HG03060 (cell line): Measurements from ENCODE around the gene MYG1.

ENCODE experiments used
- ATAC-seq: cut with Tn5 transposase; IDR thresholded peaks from one replicate; pipeline ENCODE4 v1.9.1; 2021; ENCODE audit warnings: low read depth, moderate number of reproducible peaks; ENCODE audit not compliant: unreplicated experiment

Gene MYG1

DNA sequence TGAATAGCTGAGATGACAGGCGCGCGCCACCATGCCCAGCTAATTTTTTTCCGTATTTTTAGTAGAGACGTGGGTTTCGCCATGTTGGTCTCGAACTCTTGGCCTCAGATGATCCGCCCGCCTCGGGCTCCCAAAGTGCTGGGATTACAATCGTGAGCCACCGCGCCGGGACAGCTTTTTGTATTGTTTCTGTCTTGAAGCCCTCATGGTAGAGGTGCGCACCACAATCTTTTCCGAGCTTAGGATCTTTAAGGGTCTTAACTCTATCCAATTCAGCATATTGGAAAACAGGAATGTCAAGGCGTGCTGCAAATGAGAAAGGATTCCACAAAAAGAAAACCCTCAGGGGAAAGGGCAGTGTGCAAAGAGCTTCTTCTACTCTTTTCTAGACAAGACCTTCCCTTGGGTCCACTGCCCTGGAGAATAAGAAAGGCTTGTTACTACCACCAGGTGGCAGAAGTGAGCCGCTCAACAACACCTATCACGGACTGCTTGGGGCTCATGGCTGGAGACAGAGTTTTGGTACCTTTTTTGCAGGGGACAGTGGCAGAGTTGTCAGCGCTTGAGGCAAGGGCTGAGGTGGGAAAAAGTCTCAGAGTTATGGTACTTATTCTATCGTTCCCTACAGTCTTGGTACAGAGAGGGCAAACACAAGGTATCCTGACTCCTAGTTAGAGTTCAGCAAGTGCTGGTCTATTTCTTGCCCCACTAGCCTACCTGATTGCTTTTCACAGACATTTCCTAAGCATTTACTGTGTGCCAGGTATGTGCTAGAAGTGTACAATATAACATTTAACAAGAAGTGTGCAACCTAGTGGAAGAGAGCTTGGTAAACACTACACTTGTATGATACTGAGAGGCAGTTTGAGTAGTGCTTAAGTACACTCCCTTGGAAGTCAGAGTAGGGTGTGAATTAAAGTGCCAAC, 53.1 kb downstream of the MYG1 start:
- peak; percentile 67 for ATAC-seq

DNA sequence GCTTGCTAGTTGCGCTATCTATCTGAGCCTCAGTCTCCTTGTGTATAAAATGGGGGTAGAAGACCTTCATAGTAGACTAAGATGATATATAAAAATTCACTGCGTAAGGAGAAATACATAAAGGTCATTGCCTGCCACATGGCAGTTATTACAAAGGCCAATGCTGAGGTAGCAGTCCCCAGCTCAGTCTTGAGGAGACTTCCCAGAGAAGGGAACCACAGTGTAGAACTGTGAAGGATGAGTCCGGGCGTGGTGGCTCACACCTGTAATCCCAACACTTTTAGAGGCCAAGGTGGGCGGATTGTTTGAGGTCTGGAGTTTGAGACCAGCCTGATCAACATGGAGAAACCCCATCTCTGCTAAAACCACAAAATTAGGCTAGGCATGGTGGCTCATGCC, 53.8 kb downstream of the MYG1 start:
- ATAC-seq = no peak

DNA sequence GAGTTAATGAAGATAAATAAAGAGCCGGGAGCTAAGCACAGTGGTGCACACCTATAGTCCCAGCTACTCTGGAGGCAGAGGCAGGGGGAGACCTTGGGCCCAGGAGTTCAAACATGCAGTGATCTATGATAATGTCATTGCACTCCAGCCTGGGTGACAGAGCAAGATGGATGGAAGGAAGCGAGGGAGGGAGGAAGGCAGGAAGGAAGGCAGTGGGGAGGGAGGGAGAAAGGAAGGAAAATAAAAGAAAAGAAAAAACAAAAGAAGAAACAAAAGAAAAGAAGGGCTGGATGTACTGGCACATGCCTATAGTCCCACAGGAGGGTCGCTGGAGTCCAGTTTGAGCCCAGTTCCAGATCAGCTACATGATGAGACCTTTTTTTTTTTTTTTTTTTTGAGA, 55.6 kb downstream of the MYG1 start:
- ATAC-seq = no peak
